Lung microvascular endothelial cell (primary cell): ENCODE measurements around the gene CDH22. TPM values are rescaled to one million over a fixed set of nuclear protein-coding genes. Genes with fewer than 3 reads are reported as not detected.

ENCODE experiments used
- total RNA-seq: library from RNA; depleted of rRNA; stranded (reverse); fragments of >200 nt; gene quantifications from 2 replicates; pipeline ENCODE4 v1.2.1, GENCODE V29; 2014

The CDH22 gene
- total RNA-seq, 1 donor from 2014 or later, result 0.79 TPM

Other genes starting within 250 kb of the CDH22 start
- 7.0 and 9.1 TPM in 2 replicates for gene NCOA5, start 218.5 kb downstream of the CDH22 start, total RNA-seq
- gene CD40, start 190.2 kb downstream of the CDH22 start, total RNA-seq, result 2.2 and 18.1 TPM in 2 replicates
- 17.4 and 24.8 TPM in 2 replicates for gene ELMO2, start 98.1 kb upstream of the CDH22 start, total RNA-seq
- gene ZNF334, start 205.1 kb upstream of the CDH22 start, total RNA-seq, result 0.22 and 0.40 TPM in 2 replicates
- not detected in 2 replicates for gene OCSTAMP, start 242.2 kb upstream of the CDH22 start, total RNA-seq